OCI-LY1 (cell line): Measurements from ENCODE around the gene PADI1.

Source experiments
- CTCF ChIP-seq: fragments of 200-600 bp; sonication (generic), shearing (Covaris generic); IDR thresholded peaks from 2 replicates; pipeline ENCODE4 v1.5.1; 2017; ENCODE audit warnings: mild to moderate bottlenecking, antibody characterized with exemption, low read length, moderate library complexity, mixed read lengths
- EZH2 ChIP-seq: fragments of 200-600 bp; sonication (generic), shearing (Covaris generic); IDR thresholded peaks from 2 replicates; pipeline ENCODE4 v1.8.0; 2017; ENCODE audit warnings: borderline replicate concordance, mixed run types, mild to moderate bottlenecking, antibody characterized with exemption, low read length, moderate library complexity, mixed read lengths

GRCh38 chr1:17248781-17249180 is 43.9 kb downstream of the PADI1 start, which contains the start of gene PADI3:
- TF ChIP-seq CTCF (no peak), EZH2 (no peak)
